ENCODE data around the gene C5orf15.
"Not testable (repeated sequence)": the region's sequence is repeated elsewhere in the genome, so short reads cannot be mapped to it uniquely, and the experiment has no call there.

C5orf15 gene

DNA sequence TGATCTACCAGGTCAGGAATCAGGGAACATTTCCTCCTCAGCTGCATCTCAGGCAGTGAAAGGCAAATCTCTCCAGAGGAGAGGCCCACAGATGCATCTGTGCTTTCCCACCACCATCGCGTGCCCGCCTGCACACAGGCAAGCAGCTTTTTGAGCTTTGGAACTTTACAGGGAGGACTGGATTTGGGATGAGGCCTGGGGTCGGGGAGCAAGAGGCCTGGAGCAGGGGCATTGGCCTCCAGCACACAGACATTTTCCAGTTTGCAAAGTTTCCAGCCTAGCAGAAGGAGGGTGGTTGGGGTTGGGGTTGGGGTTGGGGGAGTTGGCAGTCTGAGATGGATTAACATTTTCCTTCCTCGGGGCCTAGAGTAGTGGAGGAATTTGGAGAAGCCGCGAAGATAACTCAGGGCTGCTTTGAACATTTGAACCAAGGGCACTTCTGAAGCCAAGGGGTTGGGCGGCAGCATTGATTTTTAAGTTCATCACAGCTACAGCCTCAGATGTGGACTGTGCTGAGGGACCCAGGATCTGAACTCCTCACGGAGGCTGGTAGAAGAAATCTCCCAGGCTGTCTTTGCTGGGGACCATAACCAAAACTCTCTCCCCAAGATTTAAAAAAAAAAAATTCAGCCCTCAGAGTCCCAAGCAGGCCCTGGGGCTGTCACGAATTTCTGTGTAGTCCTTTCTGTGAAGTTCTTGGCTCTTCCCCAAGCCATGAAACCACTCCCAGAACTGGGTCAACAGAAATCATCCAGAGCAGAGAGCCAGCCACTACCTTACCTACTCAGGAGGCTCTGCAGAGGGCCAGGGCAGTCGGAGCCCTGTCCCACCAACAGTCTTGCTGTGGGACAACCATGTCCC lies 25.6 kb downstream of the C5orf15 start:
- no peak for DNase-seq (ENCODE audit: extremely low read depth, insufficient read length)
- TF ChIP-seq, protein P1, sequence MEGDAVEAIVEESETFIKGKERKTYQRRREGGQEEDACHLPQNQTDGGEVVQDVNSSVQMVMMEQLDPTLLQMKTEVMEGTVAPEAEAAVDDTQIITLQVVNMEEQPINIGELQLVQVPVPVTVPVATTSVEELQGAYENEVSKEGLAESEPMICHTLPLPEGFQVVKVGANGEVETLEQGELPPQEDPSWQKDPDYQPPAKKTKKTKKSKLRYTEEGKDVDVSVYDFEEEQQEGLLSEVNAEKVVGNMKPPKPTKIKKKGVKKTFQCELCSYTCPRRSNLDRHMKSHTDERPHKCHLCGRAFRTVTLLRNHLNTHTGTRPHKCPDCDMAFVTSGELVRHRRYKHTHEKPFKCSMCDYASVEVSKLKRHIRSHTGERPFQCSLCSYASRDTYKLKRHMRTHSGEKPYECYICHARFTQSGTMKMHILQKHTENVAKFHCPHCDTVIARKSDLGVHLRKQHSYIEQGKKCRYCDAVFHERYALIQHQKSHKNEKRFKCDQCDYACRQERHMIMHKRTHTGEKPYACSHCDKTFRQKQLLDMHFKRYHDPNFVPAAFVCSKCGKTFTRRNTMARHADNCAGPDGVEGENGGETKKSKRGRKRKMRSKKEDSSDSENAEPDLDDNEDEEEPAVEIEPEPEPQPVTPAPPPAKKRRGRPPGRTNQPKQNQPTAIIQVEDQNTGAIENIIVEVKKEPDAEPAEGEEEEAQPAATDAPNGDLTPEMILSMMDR (IDR thresholded peaks at IDR 0.05; ENCODE audit: insufficient read depth, low read length, poor library complexity, severe bottlenecking), result no peak

DNA sequence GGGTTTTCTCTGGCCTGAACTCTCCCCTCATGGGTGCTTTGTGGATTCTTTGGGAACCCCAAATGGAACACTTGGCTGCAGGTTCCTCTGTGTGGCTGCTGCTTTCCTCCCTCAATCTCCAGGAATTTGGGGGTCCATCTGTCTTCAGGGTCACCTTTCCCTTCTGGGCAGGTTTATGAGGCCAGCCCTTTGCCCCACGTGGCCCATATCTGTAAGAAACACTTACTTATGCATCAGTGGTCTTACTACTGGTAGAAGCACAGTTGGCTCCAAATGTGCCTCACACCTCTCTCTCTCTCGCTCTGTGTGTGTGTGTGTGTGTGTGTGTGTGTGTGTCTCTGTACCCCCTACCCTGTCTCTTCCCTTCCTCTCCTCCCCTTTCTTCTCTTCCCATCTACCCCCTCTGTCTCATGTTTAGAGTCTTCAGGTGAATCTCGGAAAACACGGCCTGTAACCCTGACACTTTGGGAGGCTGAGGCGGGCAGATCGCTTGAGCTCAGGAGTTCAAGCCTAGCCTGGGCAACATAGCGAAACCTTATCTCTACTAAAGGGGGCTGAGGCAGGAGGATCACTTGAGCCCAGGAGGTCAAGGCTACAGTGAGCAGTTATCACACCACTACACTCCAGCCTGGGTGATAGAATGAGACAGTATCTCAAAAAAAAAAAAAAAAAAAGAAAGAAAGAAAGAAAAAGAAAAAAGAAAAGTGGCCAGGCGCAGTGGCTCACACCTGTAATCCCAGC lies 26.8 kb downstream of the C5orf15 start:
- TF ChIP-seq, protein P1 (IDR thresholded peaks at IDR 0.05; ENCODE audit: insufficient read depth, low read length, poor library complexity, severe bottlenecking), result no peak
- no peaks in the 10 kb centered on the region for H3K27me3 ChIP-seq (replicated peaks; ENCODE audit: control insufficient read depth, insufficient read depth, low read length)
- no peak for DNase-seq (ENCODE audit: extremely low read depth, insufficient read length)
- H3K4me3 ChIP-seq (replicated peaks; ENCODE audit: low read depth, low read length), result no peak overlapping the region
- no peaks in the 10 kb centered on the region for H3K36me3 ChIP-seq (ENCODE audit: control insufficient read depth, insufficient read depth, low read length)

More for the DNA sequence above, 25.6 kb downstream of the C5orf15 start:
- Histone ChIP-seq H3K4me3 (replicated peaks; ENCODE audit: low read depth, low read length) (no peak overlapping the region), H3K36me3 (ENCODE audit: control insufficient read depth, insufficient read depth, low read length) (no peaks in the 10 kb centered on the region), H3K27me3 (replicated peaks; ENCODE audit: control insufficient read depth, insufficient read depth, low read length) (no peaks in the 10 kb centered on the region)

DNA sequence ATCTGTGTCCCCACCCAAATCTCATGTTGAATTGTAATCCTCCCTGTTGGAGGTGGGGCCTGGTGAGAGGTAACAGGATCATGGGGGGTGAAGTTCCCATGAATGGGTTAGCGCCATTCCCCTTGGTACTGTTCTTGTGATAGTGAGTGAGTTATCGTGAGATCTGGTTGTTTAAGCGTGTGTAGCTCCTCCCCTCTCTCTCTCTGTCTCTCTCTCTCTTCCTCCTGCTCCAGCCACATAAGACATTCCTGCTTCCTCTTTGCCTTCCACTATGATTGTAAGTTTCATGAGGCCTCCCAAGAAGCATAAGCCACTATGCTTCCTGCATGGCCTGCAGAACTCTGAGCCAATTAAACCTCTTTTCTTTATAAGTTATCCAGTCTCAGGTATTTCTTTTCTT lies 28.8 kb downstream of the C5orf15 start:
- Histone ChIP-seq H3K27me3 (replicated peaks; ENCODE audit: control insufficient read depth, insufficient read depth, low read length) (no peaks in the 10 kb centered on the region), H3K4me3 (replicated peaks; ENCODE audit: low read depth, low read length) (no peak overlapping the region), H3K36me3 (ENCODE audit: control insufficient read depth, insufficient read depth, low read length) (no peaks in the 10 kb centered on the region)
- TF ChIP-seq, protein P1 (IDR thresholded peaks at IDR 0.05; ENCODE audit: insufficient read depth, low read length, poor library complexity, severe bottlenecking), result no peak
- no peak for DNase-seq (ENCODE audit: extremely low read depth, insufficient read length)

DNA sequence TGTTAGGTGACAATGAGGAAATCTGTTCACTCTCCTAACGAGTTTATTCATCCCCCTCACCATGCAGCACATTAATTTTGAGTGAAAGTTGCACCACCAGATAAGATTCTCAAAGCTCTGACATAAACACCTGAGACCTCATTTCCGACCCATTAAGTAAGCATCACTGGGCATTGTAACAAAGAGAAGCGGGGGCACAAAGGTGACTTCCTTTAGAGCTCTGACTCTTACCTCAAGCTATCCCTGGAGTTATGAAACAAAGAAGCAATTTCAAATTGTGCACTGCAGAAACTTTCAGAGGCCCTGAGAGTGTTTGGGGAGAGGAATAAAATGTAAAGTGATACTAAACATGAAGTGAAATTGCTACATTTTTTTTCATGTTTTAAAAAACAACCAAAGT lies 29.5 kb downstream of the C5orf15 start:
- TF ChIP-seq, protein P1 (IDR thresholded peaks at IDR 0.05; ENCODE audit: insufficient read depth, low read length, poor library complexity, severe bottlenecking), result no peak
- Histone ChIP-seq H3K4me3 (replicated peaks; ENCODE audit: low read depth, low read length) (no peak overlapping the region), H3K36me3 (ENCODE audit: control insufficient read depth, insufficient read depth, low read length) (no peaks in the 10 kb centered on the region), H3K27me3 (replicated peaks; ENCODE audit: control insufficient read depth, insufficient read depth, low read length) (no peaks in the 10 kb centered on the region)
- peak; percentile 48 for DNase-seq (ENCODE audit: extremely low read depth, insufficient read length)

DNA sequence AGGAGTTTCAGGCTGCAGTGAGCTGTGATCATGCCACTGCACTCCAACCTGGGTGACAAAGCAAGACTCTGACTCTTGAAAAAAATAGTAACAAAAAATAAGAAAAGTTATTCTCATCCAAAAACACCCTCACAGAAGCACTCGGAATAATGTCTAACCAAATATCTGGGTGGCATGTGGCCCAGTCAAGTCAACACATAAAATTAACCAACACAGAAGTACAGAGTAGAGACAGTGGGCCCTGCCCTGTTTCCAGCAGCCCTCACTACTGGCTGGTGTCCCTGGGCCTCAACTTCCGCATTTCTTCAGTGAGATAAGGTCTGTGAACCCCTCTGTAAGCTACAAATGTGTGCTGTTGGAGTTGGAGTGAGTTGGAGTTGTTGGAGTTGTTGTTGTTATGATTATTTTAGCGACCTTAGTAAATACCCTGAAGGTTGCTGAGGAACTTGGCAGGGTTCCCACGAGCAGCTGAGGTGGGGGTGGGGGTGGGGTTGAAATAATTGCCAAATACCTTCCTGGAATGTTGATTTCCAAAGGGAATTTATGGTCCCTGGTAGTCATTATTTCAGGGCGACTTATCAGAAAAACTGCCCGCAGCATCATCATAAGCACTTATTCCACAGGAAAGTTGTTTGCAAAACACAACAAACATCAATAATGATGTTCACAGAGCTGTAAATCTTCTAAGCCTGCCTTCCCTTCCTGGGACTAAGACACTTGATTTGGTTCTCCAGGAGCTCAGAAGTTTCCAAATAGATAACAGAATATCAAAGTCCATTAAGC lies 30.2 kb downstream of the C5orf15 start:
- TF ChIP-seq, protein P1 (IDR thresholded peaks at IDR 0.05; ENCODE audit: insufficient read depth, low read length, poor library complexity, severe bottlenecking), result no peak
- H3K27me3 ChIP-seq (replicated peaks; ENCODE audit: control insufficient read depth, insufficient read depth, low read length), result no peaks in the 10 kb centered on the region
- no peaks in the 10 kb centered on the region for H3K36me3 ChIP-seq (ENCODE audit: control insufficient read depth, insufficient read depth, low read length)
- H3K4me3 ChIP-seq (replicated peaks; ENCODE audit: low read depth, low read length), result no peak overlapping the region
- no peak for DNase-seq (ENCODE audit: extremely low read depth, insufficient read length)

DNA sequence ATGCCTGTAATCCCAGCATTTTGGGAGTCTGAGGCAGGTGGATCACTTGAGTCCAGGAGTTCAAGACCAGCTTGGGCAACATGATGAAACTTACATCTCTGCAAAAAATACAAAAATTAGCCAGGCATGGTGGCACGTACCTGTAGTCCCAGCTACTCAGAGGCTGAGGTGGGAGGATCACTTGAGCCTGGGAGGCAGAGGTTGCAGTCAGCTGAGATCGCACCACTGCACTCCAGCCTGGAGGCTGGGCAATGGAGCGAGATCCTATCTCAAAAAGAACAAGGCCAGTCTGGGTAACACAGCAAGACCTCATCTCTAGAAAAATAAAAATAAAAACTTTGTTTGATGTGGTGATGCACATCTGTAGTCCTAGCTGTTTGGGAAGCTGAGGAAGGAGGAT lies 30.8 kb downstream of the C5orf15 start:
- H3K4me3 ChIP-seq (replicated peaks; ENCODE audit: low read depth, low read length); H3K27me3 ChIP-seq (replicated peaks; ENCODE audit: control insufficient read depth, insufficient read depth, low read length); H3K36me3 ChIP-seq (ENCODE audit: control insufficient read depth, insufficient read depth, low read length); DNase-seq (ENCODE audit: extremely low read depth, insufficient read length): not testable (repeated sequence)
